ENCODE results near the gene DUSP1. TPM values are rescaled to one million over a fixed set of nuclear protein-coding genes. Genes with fewer than 3 reads are reported as not detected.

The DUSP1 gene
- total and polyA plus RNA-seq, 2 of the 13 experiments (the other 11 are each of a cell fraction or from before 2014, with no cell fraction given) = 27.1 to 55.5 TPM

DNA sequence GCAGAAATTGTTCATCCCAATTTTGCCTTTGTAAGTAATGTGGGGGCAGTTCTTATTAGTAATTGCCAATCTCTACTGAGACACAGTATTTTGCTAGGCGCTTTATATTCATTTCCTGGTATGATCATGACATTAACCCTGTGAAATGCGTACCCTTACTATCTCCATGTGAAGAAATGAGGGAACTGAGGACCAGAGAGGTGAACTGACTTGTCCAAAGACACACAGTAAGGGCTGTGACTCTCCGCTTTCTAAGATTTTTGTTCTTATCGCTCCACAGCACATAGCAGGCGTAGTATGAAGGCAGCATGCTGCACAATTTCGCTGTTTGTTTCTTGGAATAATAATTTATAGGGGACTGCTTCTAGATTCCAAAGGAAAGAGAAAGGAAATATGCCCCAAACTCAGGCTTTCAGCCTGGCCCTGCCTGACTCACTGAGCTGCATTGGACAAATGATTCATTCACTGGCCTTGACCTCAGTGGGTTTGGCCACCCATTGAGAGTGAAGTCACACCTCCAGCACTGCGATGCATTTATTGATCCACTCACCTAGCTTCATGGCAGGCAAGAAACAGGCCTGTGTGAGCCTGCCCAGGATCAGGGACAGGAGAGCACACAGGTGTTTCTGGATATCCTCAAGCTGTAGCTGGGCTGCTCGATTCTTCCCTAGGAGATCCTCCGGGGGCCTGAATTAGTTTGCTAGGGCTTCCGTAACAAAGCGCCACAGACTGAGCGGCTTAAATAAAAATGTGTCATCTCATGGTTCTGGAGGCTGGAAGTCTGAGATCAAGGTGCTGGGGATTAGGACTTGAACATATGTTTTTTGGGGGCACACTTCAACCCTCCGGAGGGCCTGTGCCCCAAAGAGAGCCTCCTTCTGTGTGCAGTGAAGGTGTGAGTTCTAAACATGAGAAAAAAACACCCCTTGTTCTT is 7.2 kb upstream of the DUSP1 start (continued):
- TF ChIP-seq, protein P1, sequence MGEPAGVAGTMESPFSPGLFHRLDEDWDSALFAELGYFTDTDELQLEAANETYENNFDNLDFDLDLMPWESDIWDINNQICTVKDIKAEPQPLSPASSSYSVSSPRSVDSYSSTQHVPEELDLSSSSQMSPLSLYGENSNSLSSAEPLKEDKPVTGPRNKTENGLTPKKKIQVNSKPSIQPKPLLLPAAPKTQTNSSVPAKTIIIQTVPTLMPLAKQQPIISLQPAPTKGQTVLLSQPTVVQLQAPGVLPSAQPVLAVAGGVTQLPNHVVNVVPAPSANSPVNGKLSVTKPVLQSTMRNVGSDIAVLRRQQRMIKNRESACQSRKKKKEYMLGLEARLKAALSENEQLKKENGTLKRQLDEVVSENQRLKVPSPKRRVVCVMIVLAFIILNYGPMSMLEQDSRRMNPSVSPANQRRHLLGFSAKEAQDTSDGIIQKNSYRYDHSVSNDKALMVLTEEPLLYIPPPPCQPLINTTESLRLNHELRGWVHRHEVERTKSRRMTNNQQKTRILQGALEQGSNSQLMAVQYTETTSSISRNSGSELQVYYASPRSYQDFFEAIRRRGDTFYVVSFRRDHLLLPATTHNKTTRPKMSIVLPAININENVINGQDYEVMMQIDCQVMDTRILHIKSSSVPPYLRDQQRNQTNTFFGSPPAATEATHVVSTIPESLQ (CRISPR knock-in tag; conservative IDR thresholded peaks at IDR 0.05) = 0 out of 2 replicates have a peak, but pooled peaks have one; percentile 47
- TF ChIP-seq ZNF761 (CRISPR knock-in tag; conservative IDR thresholded peaks at IDR 0.05) (0 out of 2 replicates have a peak, but pooled peaks have one; percentile 50), ZBTB7B (CRISPR knock-in tag; IDR thresholded peaks at IDR 0.05) (peak; percentile 81; the same call in 1 of the 2 replicates), SOX13 (IDR thresholded peaks at IDR 0.05) (peak; percentile 71; the same call in 1 of the 2 replicates), SOX13 (CRISPR knock-in tag; conservative IDR thresholded peaks at IDR 0.05 in 1 of 2, IDR thresholded peaks at IDR 0.05 in 1 of 2) (peak in 1 of 2 experiments; percentile 96; a peak in 2 of 4 replicates), ZNF451 (CRISPR knock-in tag; IDR thresholded peaks at IDR 0.05) (0 out of 2 replicates have a peak, but pooled peaks have one; percentile 66), FOXM1 (CRISPR knock-in tag; IDR thresholded peaks at IDR 0.05) (no peak), TBX2 (CRISPR knock-in tag; IDR thresholded peaks at IDR 0.05; ENCODE audit: borderline replicate concordance) (peak; percentile 95), PHF8 (CRISPR knock-in tag; IDR thresholded peaks at IDR 0.05) (peak; percentile 54; the same call in 1 of the 2 replicates), PTBP1 (IDR thresholded peaks at IDR 0.05; ENCODE audit: low read depth, low read length, poor library complexity, severe bottlenecking) (no peak), ZFP82 (CRISPR knock-in tag; IDR thresholded peaks at IDR 0.05; ENCODE audit: borderline replicate concordance) (no peak), JUND (CRISPR knock-in tag; IDR thresholded peaks at IDR 0.05) (peak; percentile 97), HDAC1 (CRISPR knock-in tag; IDR thresholded peaks at IDR 0.05) (peak; percentile 87), TSC22D2 (CRISPR knock-in tag; IDR thresholded peaks at IDR 0.05; ENCODE audit: borderline replicate concordance) (no peak), CAMTA2 (CRISPR knock-in tag; IDR thresholded peaks at IDR 0.05; ENCODE audit: borderline replicate concordance) (no peak)
- TF ChIP-seq, protein P2, sequence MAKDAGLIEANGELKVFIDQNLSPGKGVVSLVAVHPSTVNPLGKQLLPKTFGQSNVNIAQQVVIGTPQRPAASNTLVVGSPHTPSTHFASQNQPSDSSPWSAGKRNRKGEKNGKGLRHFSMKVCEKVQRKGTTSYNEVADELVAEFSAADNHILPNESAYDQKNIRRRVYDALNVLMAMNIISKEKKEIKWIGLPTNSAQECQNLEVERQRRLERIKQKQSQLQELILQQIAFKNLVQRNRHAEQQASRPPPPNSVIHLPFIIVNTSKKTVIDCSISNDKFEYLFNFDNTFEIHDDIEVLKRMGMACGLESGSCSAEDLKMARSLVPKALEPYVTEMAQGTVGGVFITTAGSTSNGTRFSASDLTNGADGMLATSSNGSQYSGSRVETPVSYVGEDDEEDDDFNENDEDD (CRISPR knock-in tag; IDR thresholded peaks at IDR 0.05; ENCODE audit: borderline replicate concordance) = peak; percentile 42; the same call in 1 of the 2 replicates
- TF ChIP-seq, protein P3, sequence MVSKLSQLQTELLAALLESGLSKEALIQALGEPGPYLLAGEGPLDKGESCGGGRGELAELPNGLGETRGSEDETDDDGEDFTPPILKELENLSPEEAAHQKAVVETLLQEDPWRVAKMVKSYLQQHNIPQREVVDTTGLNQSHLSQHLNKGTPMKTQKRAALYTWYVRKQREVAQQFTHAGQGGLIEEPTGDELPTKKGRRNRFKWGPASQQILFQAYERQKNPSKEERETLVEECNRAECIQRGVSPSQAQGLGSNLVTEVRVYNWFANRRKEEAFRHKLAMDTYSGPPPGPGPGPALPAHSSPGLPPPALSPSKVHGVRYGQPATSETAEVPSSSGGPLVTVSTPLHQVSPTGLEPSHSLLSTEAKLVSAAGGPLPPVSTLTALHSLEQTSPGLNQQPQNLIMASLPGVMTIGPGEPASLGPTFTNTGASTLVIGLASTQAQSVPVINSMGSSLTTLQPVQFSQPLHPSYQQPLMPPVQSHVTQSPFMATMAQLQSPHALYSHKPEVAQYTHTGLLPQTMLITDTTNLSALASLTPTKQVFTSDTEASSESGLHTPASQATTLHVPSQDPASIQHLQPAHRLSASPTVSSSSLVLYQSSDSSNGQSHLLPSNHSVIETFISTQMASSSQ (IDR thresholded peaks at IDR 0.05; ENCODE audit: low read depth) = 0 out of 2 replicates have a peak, but pooled peaks have one; percentile 28
- TF ChIP-seq, protein P3 (CRISPR knock-in tag; IDR thresholded peaks at IDR 0.05; ENCODE audit: borderline replicate concordance) = peak; percentile 54; the same call in 1 of the 2 replicates
